SK-N-SH treated with all-trans-retinoic acid at 6 μM for 48 hours (cell line): ENCODE results near the gene BRICD5.

Experiments used
- BACH2 ChIP-seq: fragments of 250-450 bp; sonication (Bioruptor Pico); IDR thresholded peaks from 2 replicates; pipeline ENCODE4 v1.9.0; 2021; ENCODE audit warnings: mild to moderate bottlenecking, borderline replicate concordance
- OSR1 ChIP-seq: fragments of 250-450 bp; sonication (Bioruptor Pico); IDR thresholded peaks from 2 replicates; pipeline ENCODE4 v1.8.0; 2022; ENCODE audit warnings: moderate library complexity, mild to moderate bottlenecking, inconsistent platforms
- SNAI2 ChIP-seq: fragments of 250-450 bp; sonication (Bioruptor Pico); IDR thresholded peaks from 2 replicates; pipeline ENCODE4 v1.5.0; 2020; ENCODE audit warnings: mild to moderate bottlenecking, moderate library complexity
- ZNF70 ChIP-seq: fragments of 450-650 bp; formaldehyde crosslinking; IDR thresholded peaks from 2 replicates; pipeline ENCODE4 v1.5.0; 2020; ENCODE audit warnings: mild to moderate bottlenecking, moderate library complexity

DNA sequence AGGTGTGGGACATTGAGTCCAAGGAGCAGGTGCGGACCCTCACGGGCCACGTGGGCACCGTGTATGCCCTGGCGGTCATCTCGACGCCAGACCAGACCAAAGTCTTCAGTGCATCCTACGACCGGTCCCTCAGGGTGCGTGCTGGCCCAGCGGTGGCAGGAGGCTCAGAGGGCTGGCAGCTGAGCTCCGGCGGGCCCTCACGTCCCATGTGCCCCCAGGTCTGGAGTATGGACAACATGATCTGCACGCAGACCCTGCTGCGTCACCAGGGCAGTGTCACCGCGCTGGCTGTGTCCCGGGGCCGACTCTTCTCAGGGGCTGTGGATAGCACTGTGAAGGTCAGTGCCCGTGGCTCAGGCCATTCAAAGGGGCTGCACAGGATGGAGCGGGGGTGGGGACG, 34.6 kb downstream of the BRICD5 start:
- TF ChIP-seq OSR1 (CRISPR knock-in tag) (no peak), BACH2 (CRISPR knock-in tag) (no peak), ZNF70 (CRISPR knock-in tag) (no peak), SNAI2 (CRISPR knock-in tag) (no peak)
